GM23338 (cell line): ENCODE results near the gene WDR70. TPM values are rescaled to one million over a fixed set of nuclear protein-coding genes. Genes with fewer than 3 reads are reported as not detected.

Experiments used
- ATAC-seq: fragments of 200-7000 bp; cut with Tn5 transposase; 3 replicates; pipeline ENCODE4 v1.9.1; 2020
- DNase-seq: peaks from one replicate; pipeline ENCODE4 v3.0.0-alpha.2; 2015; ENCODE audit warnings: low spot score
- H2AFZ ChIP-seq: fragments of 200-600 bp; sonication (generic); 2 replicates; pipeline ENCODE4 v1.8.0; 2016; ENCODE audit warnings: antibody characterized with exemption, mild to moderate bottlenecking, moderate library complexity
- H3F3A ChIP-seq: fragments of 200-600 bp; sonication (generic); replicated peaks from 2 replicates; pipeline ENCODE4 v1.8.0; 2017; ENCODE audit warnings: antibody characterized with exemption, mixed run types, low read depth
- H3K27ac ChIP-seq: fragments of 200-600 bp; sonication (generic); 2 replicates; pipeline ENCODE4 v1.6.1; 2016; ENCODE audit warnings: low read depth
- H3K27me3 ChIP-seq: fragments of 200-600 bp; sonication (generic); 2 replicates; pipeline ENCODE4 v1.8.0; 2016; ENCODE audit warnings: mild to moderate bottlenecking, mixed run types, moderate library complexity; ENCODE audit not compliant: insufficient read depth
- H3K36me3 ChIP-seq: fragments of 200-600 bp; sonication (generic); 2 replicates; pipeline ENCODE4 v1.8.0; 2016; ENCODE audit warnings: mild to moderate bottlenecking; ENCODE audit not compliant: insufficient read depth
- H3K4me1 ChIP-seq: fragments of 200-600 bp; sonication (generic); 2 replicates; pipeline ENCODE4 v1.8.0; 2016; ENCODE audit warnings: mild to moderate bottlenecking, moderate library complexity; ENCODE audit not compliant: insufficient read depth
- H3K4me2 ChIP-seq: fragments of 200-600 bp; sonication (generic); 2 replicates; pipeline ENCODE4 v1.7.1; 2017; ENCODE audit warnings: mixed run types
- H3K4me3 ChIP-seq: fragments of 200-600 bp; sonication (generic); 2 replicates; pipeline ENCODE4 v1.6.1; 2016; ENCODE audit warnings: mixed run types
- H3K79me2 ChIP-seq: fragments of 200-600 bp; sonication (generic); replicated peaks from 2 replicates; pipeline ENCODE4 v1.8.0; 2017; ENCODE audit warnings: mild to moderate bottlenecking; ENCODE audit not compliant: insufficient read depth
- H3K9me2 ChIP-seq: fragments of 200-600 bp; sonication (generic); 2 replicates; pipeline ENCODE4 v1.8.0; 2017; ENCODE audit not compliant: insufficient read depth
- H4K20me1 ChIP-seq: fragments of 200-600 bp; sonication (generic); replicated peaks from 2 replicates; pipeline ENCODE4 v1.8.0; 2017; ENCODE audit warnings: mild to moderate bottlenecking; ENCODE audit not compliant: insufficient read depth
- H3K27ac Mint-ChIP-seq: 2 replicates; pipeline ENCODE4 v1.8.0; 2020; ENCODE audit warnings: inconsistent platforms, mild to moderate bottlenecking, moderate library complexity, mixed read lengths
- H3K27me3 Mint-ChIP-seq: 3 replicates; pipeline ENCODE4 v1.8.0; 2022; ENCODE audit warnings: low read depth, mild to moderate bottlenecking, moderate library complexity, mixed read lengths, inconsistent platforms; ENCODE audit not compliant: insufficient read depth, poor library complexity
- H3K36me3 Mint-ChIP-seq: 3 replicates; pipeline ENCODE4 v1.8.0; 2021; ENCODE audit warnings: low read depth, mild to moderate bottlenecking, inconsistent platforms, moderate library complexity, mixed read lengths
- H3K4me1 Mint-ChIP-seq: 3 replicates; pipeline ENCODE4 v1.8.0; 2020; ENCODE audit warnings: mild to moderate bottlenecking, inconsistent platforms, mixed read lengths
- H3K4me3 Mint-ChIP-seq: 3 replicates; pipeline ENCODE4 v1.8.0; 2021; ENCODE audit warnings: moderate library complexity, mild to moderate bottlenecking, inconsistent platforms, mixed read lengths
- H3K9me3 Mint-ChIP-seq: 3 replicates; pipeline ENCODE4 v1.8.0; 2020; ENCODE audit warnings: moderate library complexity, mild to moderate bottlenecking, inconsistent platforms, mixed read lengths
- CREB1 ChIP-seq: fragments of 250-450 bp; sonication (Bioruptor Pico); IDR thresholded peaks from 2 replicates; pipeline ENCODE4 v1.5.0; 2020; ENCODE audit warnings: low read depth, mild to moderate bottlenecking, moderate library complexity
- CTCF ChIP-seq, 2 experiments: fragments of 200-600 bp in 1 of 2; sonication (generic) in 1 of 2; conservative IDR thresholded peaks; 2 replicates each; pipeline versions ENCODE4 v1.5.1 to v1.6.1; 2016 to 2017; ENCODE audit warnings: antibody characterized with exemption in 2 of 2, low read depth in 2 of 2, mild to moderate bottlenecking in 2 of 2, moderate library complexity in 1 of 2
- ETS1 ChIP-seq: IDR thresholded peaks from 2 replicates; pipeline ENCODE4 v1.6.1; 2016; ENCODE audit warnings: antibody characterized with exemption
- EZH2 ChIP-seq: fragments of 200-600 bp; sonication (generic); IDR thresholded peaks from one replicate; pipeline ENCODE4 v1.8.0; 2017; ENCODE audit warnings: antibody characterized with exemption, mild to moderate bottlenecking, low read depth; ENCODE audit not compliant: unreplicated experiment
- EZH2phosphoT487 ChIP-seq: fragments of 200-600 bp; sonication (generic); IDR thresholded peaks from one replicate; pipeline ENCODE4 v1.8.1; 2018; ENCODE audit warnings: antibody characterized with exemption; ENCODE audit not compliant: unreplicated experiment
- JUNB ChIP-seq: IDR thresholded peaks from one replicate; pipeline ENCODE4 v1.6.1; 2016; ENCODE audit warnings: antibody characterized with exemption; ENCODE audit not compliant: unreplicated experiment
- NANOG ChIP-seq: IDR thresholded peaks from 2 replicates; pipeline ENCODE4 v1.6.1; 2016; ENCODE audit warnings: antibody characterized with exemption, borderline replicate concordance
- POLR2AphosphoS5 ChIP-seq: IDR thresholded peaks from 2 replicates; pipeline ENCODE4 v1.6.1; 2016; ENCODE audit warnings: antibody characterized with exemption, low read depth
- REST ChIP-seq: IDR thresholded peaks from one replicate; pipeline ENCODE4 v1.6.1; 2018; ENCODE audit warnings: antibody characterized with exemption; ENCODE audit not compliant: unreplicated experiment
- STAT1 ChIP-seq: IDR thresholded peaks from one replicate; pipeline ENCODE4 v1.6.1; 2016; ENCODE audit warnings: antibody characterized with exemption; ENCODE audit not compliant: unreplicated experiment
- ZNF114 ChIP-seq: fragments of 250-450 bp; sonication (Bioruptor Pico); IDR thresholded peaks from 2 replicates; pipeline ENCODE4 v1.5.0; 2020; ENCODE audit warnings: mild to moderate bottlenecking, moderate library complexity
- ZNF331 ChIP-seq: fragments of 250-450 bp; sonication (Bioruptor Pico); IDR thresholded peaks from 2 replicates; pipeline ENCODE4 v1.5.0; 2020; ENCODE audit warnings: low read depth, mild to moderate bottlenecking, moderate library complexity
- ZNF462 ChIP-seq: fragments of 250-450 bp; sonication (Bioruptor Pico); IDR thresholded peaks from 2 replicates; pipeline ENCODE4 v1.5.0; 2020; ENCODE audit warnings: mild to moderate bottlenecking, moderate library complexity
- polyA plus RNA-seq: library from polyadenylated mRNA; unstranded; fragments of >200 nt; fragmentation: Nextera tagmentation; extraction: Ambion mirVana; gene quantifications from 2 replicates; pipeline ENCODE4 v1.2.1, GENCODE V29; 2016
- total RNA-seq: library from RNA; depleted of rRNA; stranded (reverse); fragments of >200 nt; shearing (Covaris generic); gene quantifications from 2 replicates; pipeline ENCODE4 v1.2.3, GENCODE V29; 2014

WDR70 gene
- total and polyA plus RNA-seq, 2 experiments from 2014 or later: 34.9 to 86.7 TPM

GRCh38 chr5:37777432-37778130 lies 398.5 kb downstream of the WDR70 start:
- Histone ChIP-seq H3K27me3 (no peaks in the 10 kb centered on the region), H3F3A (no peaks in the 10 kb centered on the region), H3K9me2 (peaks cover 4% of the 10 kb centered on the region; the same call in 1 of the 2 replicates), H3K36me3 (no peaks in the 10 kb centered on the region), H3K27ac (no peak overlapping the region), H4K20me1 (no peaks in the 10 kb centered on the region), H3K79me2 (no peaks in the 10 kb centered on the region), H3K4me1 (no peaks in the 10 kb centered on the region), H3K4me3 (no peak overlapping the region), H2AFZ (peak overlapping the region; percentile 72), H3K4me2 (no peak overlapping the region)
- no peak for ATAC-seq
- Mint-ChIP-seq H3K4me1 (0 out of 3 replicates have a peak, but pooled peaks cover 2% of the 10 kb centered on the region), H3K4me3 (no peak overlapping the region), H3K9me3 (peaks cover 22% of the 10 kb centered on the region), H3K27me3 (peaks cover 2% of the 10 kb centered on the region), H3K36me3 (peaks cover 16% of the 10 kb centered on the region; the same call in 2 of the 3 replicates), H3K27ac (no peak overlapping the region)
- TF ChIP-seq ETS1 (no peak), ZNF114 (CRISPR knock-in tag) (no peak), JUNB (no peak), ZNF462 (CRISPR knock-in tag) (no peak), EZH2phosphoT487 (no peak), REST (no peak), ZNF331 (CRISPR knock-in tag) (no peak), EZH2 (no peak), STAT1 (no peak), CTCF (conservative IDR thresholded peaks at IDR 0.05; ENCODE audit: low read depth in 2 of 2) (no peak), POLR2AphosphoS5 (no peak), NANOG (no peak), CREB1 (CRISPR knock-in tag) (no peak)
- no peak for DNase-seq
